ENCODE data around the gene CCZ1. TPM values are rescaled to one million over a fixed set of nuclear protein-coding genes. Genes with fewer than 3 reads are reported as not detected.
"Not testable (repeated sequence)": the region's sequence is repeated elsewhere in the genome, so short reads cannot be mapped to it uniquely, and the experiment has no call there.

The CCZ1 gene
- total RNA-seq, 6 donors from 2014 or later = 21.3 to 68.2 (median 48.9) TPM

DNA sequence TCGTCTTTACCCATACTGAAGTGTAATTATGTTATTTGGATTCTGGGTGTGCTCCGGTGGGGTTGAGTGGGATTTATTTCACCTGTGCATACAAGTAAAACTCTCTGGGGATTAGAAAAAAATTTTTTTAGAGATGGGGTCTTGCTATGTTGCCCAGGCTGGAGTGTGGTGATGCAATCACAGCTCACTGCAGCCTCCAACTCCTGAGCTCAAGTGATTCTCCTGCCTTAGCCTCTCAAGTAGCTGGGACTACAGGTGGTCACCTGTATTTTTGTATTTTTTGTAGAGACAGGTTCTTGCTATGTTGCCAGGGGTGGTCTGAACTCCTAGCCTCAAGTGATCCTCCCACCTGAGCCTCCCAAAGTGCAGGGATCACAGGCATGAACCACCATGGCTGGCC lies 8.3 kb upstream of the CCZ1 start:
- H3K4me3 ChIP-seq; H3K4me1 ChIP-seq; ATAC-seq (ENCODE audit: low FRiP score in 2 of 2); H3K27me3 ChIP-seq; H3K27ac ChIP-seq; DNase-seq; H3K9me3 ChIP-seq; H3K36me3 ChIP-seq: not testable (repeated sequence)
- 73 to 92% methylated on average over 2 of the region's 2 CpGs for WGBS, 2 donors

DNA sequence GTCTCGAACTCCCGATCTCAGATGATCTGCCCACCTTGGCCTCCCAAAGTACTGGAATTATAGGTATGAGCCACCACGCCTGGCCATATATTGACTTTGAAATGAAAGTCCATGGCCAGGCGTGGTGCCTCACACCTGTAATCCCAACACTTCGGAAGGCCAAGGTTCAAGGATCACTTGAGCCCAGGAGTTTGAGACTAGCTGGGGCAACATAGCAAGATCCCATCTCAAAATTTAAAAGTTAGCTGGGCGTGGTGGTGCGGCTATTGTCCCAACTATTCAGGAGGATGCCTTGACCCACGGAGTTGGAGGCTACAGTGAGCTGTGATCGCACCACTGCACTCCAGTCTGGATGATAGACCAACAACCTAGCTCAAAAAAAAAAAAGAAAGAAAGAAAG lies 6.0 kb upstream of the CCZ1 start:
- Histone ChIP-seq H3K4me1 (no peaks in the 10 kb centered on the region), H3K36me3 (no peaks in the 10 kb centered on the region), H3K27me3 (no peaks in the 10 kb centered on the region), H3K27ac (no peak overlapping the region), H3K4me3 (no peak overlapping the region), H3K9me3 (no peaks in the 10 kb centered on the region)
- DNase-seq (no peak), ATAC-seq (ENCODE audit: low FRiP score in 2 of 2) (no peak)
- WGBS, 2 donors = 93 to 98% methylated on average over 9 of the region's 9 CpGs
- TF ChIP-seq POLR2A (IDR thresholded peaks at IDR 0.05) (no peak), EP300 (IDR thresholded peaks at IDR 0.05) (no peak)

DNA sequence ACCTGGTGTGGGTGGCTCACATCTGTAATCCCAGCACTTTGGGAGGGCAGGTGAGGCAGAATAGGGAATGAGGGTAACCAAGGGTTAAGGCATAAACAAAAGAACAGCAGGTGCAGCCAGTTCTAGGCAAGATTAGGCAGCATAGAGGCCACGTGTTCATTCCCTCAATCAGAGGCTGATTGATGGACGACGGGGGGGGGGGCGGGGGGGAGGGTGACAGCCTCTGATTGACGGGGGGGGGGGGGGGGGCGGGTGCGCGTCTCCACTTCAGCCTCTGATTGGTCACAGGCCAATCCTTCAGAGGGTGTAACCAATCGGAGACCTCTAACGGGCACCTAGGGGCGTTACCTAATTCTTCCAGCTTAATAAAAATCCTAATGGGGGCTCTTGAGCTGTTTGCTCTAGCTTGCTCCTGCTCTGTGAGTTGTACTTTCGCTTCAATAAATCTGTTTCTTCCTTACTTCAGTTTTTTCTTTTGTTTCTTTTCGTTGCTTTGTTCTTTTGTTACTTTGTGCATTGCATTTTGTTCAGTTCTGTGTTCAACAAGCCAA lies 1.1 kb upstream of the CCZ1 start:
- ATAC-seq (ENCODE audit: low FRiP score in 2 of 2) = peak in 1 of 2 donors; percentile 85
- DNase-seq, H3K4me3 ChIP-seq, H3K36me3 ChIP-seq, H3K27me3 ChIP-seq, H3K9me3 ChIP-seq, H3K27ac ChIP-seq, H3K4me1 ChIP-seq: not testable (repeated sequence)
- WGBS, 2 donors = 66 to 79% methylated on average over 6 to 8 of the region's 13 CpGs

DNA sequence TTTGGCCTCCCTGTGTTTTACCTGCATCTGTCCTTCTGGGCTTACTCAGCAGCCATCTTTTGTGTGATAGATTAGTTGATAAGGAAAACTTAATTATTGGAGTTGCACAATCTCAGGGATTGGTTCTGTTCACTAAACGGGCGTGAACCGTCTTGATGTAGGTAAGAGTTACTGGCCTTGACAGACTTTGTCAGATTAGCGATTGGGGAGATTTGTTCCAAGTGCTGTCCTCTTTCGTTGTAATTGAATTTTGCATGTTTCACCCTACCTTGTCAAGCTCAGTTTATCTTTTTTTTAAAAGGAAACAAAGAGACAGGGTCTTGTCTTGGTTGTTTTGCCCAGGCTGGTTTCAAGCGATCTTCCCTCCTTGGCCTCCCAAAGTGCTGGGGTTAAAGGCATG lies 4.5 kb downstream of the CCZ1 start:
- 93 to 94% methylated on average over 6 of the region's 6 CpGs for WGBS, 2 donors
- H3K27ac ChIP-seq; H3K4me3 ChIP-seq; H3K27me3 ChIP-seq; H3K4me1 ChIP-seq; H3K9me3 ChIP-seq; ATAC-seq (ENCODE audit: low FRiP score in 2 of 2); DNase-seq: not testable (repeated sequence)
- H3K36me3 ChIP-seq = peaks cover 0 to 32% (median 10%) of the 10 kb centered on the region in 4 donors

- not testable (repeated sequence) for H3K27me3 ChIP-seq; DNase-seq; H3K4me3 ChIP-seq; H3K9me3 ChIP-seq; H3K27ac ChIP-seq; ATAC-seq (ENCODE audit: low FRiP score in 2 of 2); H3K4me1 ChIP-seq
- 85 to 91% methylated on average over 5 of the region's 5 CpGs for WGBS, 2 donors
- peaks cover 0 to 32% (median 10%) of the 10 kb centered on the region in 4 donors for H3K36me3 ChIP-seq
These were observed 6.2 kb downstream of the CCZ1 start for GRCh38 chr7:5904726-5905125.

- WGBS, 2 donors = 91 to 95% methylated on average over 6 of the region's 6 CpGs
- not testable (repeated sequence) for ATAC-seq (ENCODE audit: low FRiP score in 2 of 2); H3K27ac ChIP-seq; H3K4me3 ChIP-seq; H3K27me3 ChIP-seq; H3K4me1 ChIP-seq; DNase-seq; H3K9me3 ChIP-seq
- H3K36me3 ChIP-seq = peaks cover 0 to 35% (median 18%) of the 10 kb centered on the region in 4 donors
These were observed 10.3 kb downstream of the CCZ1 start for GRCh38 chr7:5908835-5909234.

DNA sequence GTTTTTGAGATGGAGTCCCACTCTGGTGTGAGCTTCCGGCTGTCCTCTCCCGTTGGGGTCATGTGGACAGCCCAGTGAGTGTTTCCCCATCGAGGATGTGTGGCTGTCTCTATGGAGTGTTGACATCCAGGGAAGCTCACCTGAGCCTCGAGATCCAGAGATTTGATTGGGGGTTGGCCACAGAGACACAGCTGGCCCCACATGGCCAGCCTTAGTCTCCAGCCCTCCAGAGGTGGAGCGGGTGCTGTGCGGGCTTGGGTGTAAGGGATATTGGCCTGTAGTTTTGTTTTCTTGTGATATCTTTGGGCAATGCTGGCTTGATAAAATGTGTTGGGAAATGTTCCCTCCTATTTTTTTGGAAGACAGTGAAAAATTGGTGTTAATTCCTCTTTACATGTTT lies 18.0 kb downstream of the CCZ1 start:
- H3K27ac ChIP-seq; H3K36me3 ChIP-seq; H3K4me3 ChIP-seq; H3K4me1 ChIP-seq; H3K9me3 ChIP-seq; H3K27me3 ChIP-seq; ATAC-seq (ENCODE audit: low FRiP score in 2 of 2); DNase-seq: not testable (repeated sequence)
- 88 to 100% methylated on average over 2 to 5 of the region's 6 CpGs for WGBS, 2 donors

DNA sequence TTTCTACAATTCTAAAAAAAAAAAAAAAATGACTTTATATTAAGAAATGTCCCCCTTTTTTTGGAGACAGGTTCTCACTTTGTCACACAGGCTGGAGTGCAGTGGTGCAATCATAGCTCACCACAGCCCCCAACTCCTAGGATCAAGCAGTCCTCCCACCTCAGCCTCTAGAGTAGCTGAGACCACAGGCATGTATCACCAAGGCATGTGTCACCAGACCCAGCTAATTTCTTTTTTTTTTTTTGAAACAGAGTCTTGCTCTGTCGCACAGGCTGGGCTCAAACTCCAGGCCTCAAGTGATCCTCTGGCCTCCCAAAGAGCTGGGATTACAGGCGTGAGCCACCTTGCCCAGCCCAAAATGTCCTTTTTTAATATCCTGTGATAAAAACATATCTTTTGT lies 25.6 kb downstream of the CCZ1 start:
- not testable (repeated sequence) for DNase-seq; H3K4me1 ChIP-seq; ATAC-seq (ENCODE audit: low FRiP score in 2 of 2); H3K27ac ChIP-seq; H3K9me3 ChIP-seq; H3K4me3 ChIP-seq; H3K27me3 ChIP-seq
- H3K36me3 ChIP-seq = peaks cover 0 to 12% (median 0%) of the 10 kb centered on the region in 4 donors
- WGBS, 2 donors = no CpG with 5 or more reads among the region's 2 CpGs

DNA sequence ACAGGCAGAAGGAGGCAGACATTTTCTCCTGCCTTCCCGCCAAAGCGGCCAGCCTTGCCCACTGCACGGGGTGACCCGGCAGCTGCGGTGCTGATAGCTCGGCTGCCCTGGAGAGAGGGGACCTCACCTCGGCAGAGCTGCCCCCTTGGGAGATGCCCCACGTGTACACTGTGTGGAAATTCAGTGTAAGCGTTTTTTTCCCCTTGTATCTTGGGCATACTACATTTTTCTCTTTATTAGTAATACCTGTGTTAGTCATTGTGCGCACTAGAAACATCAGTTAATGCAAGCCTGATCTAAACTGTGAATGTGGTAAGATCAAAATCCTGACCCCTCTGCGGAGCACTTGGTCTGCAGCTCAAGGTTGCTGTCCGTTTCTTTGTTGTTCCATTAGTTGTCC lies 26.1 kb downstream of the CCZ1 start:
- peaks cover 0 to 11% (median 0%) of the 10 kb centered on the region in 4 donors for H3K36me3 ChIP-seq
- not testable (repeated sequence) for ATAC-seq (ENCODE audit: low FRiP score in 2 of 2); H3K9me3 ChIP-seq; DNase-seq; H3K4me1 ChIP-seq; H3K4me3 ChIP-seq; H3K27me3 ChIP-seq; H3K27ac ChIP-seq
- WGBS, 2 donors = no CpG with 5 or more reads among the region's 12 CpGs

- not testable (repeated sequence) for H3K27ac ChIP-seq, H3K4me3 ChIP-seq, H3K4me1 ChIP-seq, H3K36me3 ChIP-seq, H3K27me3 ChIP-seq, H3K9me3 ChIP-seq, DNase-seq
- peak; percentile 47 to 77 for ATAC-seq (ENCODE audit: low FRiP score in 2 of 2)
- WGBS, 2 donors = no CpG with 5 or more reads among the region's 13 CpGs
These were observed 27.8 kb downstream of the CCZ1 start for GRCh38 chr7:5926263-5926870.

DNA sequence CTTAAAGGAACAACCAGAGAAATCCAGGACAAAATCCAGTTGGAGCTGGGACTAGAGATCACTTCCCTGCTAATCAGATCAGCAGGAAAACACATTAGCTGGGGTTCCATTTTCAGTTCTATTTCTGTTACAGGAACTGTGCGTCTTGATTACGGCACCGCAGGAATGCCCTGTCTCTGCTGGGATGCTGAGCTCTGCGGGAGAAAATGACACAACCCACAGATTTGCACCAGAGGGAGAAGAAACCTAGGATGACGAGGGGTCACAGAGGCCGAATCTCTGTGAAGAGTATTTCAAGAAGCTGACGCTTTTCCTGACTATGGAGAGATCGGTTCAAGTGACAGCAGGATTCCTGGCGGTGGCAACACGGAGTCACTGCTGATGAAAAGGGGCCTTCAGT lies 31.8 kb downstream of the CCZ1 start:
- not testable (repeated sequence) for ATAC-seq (ENCODE audit: low FRiP score in 2 of 2); H3K4me1 ChIP-seq; H3K27me3 ChIP-seq; H3K27ac ChIP-seq; H3K4me3 ChIP-seq; H3K36me3 ChIP-seq; DNase-seq; H3K9me3 ChIP-seq
- no CpG with 5 or more reads among the region's 10 CpGs for WGBS, 2 donors

- ATAC-seq (ENCODE audit: low FRiP score in 2 of 2) = not testable (repeated sequence)
- 97 to 98% methylated on average over 14 of the region's 14 CpGs for WGBS, 2 donors
These were observed 32.7 kb downstream of the CCZ1 start for GRCh38 chr7:5931250-5931649.

DNA sequence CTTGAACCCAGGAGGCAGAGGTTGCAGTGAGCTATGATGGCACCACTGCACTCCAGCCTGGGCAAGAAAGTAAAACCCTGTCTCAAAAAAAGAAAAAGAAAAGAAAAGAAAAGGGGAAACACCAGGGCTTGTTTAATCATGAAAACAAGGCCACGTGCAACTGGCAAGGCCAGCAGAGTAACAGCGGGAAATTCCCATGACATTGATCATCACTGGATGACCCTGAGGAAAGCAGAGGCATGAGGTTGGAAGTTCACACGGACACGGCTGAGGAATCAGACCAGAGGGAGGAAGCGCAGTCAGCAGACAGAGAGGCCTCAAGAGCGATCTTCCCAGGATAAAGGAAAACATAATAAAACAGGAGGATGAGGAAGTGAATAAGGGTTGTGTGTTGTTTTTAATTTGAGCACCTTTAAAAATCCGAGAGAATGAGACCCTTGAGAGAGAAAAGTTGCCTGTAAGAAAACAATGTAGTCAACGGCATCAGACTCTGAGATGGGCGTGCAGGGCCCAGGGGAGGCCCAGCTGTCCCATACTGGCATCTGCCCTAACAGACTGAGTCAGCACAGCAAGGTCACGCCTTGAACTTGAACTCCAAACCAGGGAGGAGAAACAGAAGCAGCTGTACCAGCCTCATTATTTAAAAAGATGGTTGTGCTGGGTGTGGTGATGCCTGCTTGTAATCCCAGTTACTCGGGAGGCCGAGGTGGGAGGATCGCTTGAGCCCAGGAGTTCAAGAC lies 33.5 kb downstream of the CCZ1 start:
- H3K36me3 ChIP-seq, H3K4me1 ChIP-seq, H3K27ac ChIP-seq, DNase-seq, H3K27me3 ChIP-seq, H3K4me3 ChIP-seq, H3K9me3 ChIP-seq: not testable (repeated sequence)
- 76 to 100% methylated on average over 3 to 5 of the region's 13 CpGs for WGBS, 2 donors
- ATAC-seq (ENCODE audit: low FRiP score in 2 of 2) = peak in 1 of 2 donors; percentile 39

More at GRCh38 chr7:5931250-5931649, 32.7 kb downstream of the CCZ1 start:
- not testable (repeated sequence) for H3K36me3 ChIP-seq, H3K27ac ChIP-seq, H3K9me3 ChIP-seq, DNase-seq, H3K27me3 ChIP-seq, H3K4me1 ChIP-seq, H3K4me3 ChIP-seq
